Endodermal cell (in vitro differentiated cells): Measurements from ENCODE around the gene SYNE3. TPM values are rescaled to one million over a fixed set of nuclear protein-coding genes. Genes with fewer than 3 reads are reported as not detected.

Experiments
- DNase-seq: peaks from one replicate; pipeline ENCODE4 v3.0.0-alpha.2; 2017
- H3K27ac ChIP-seq: 2 replicates; pipeline ENCODE4 v1.5.1; 2013; ENCODE audit warnings: mild to moderate bottlenecking, low read depth, low read length, moderate library complexity
- H3K27me3 ChIP-seq: 2 replicates; pipeline ENCODE4 v1.6.1; 2013; ENCODE audit warnings: mild to moderate bottlenecking, low read length, moderate library complexity; ENCODE audit not compliant: insufficient read depth, control insufficient read depth, poor library complexity, severe bottlenecking
- H3K36me3 ChIP-seq: 2 replicates; pipeline ENCODE4 v1.7.0; 2013; ENCODE audit warnings: mild to moderate bottlenecking, low read length, moderate library complexity; ENCODE audit not compliant: control insufficient read depth, insufficient read depth
- H3K4me1 ChIP-seq: one replicate; pipeline ENCODE4 v1.7.0; 2013; ENCODE audit warnings: low read length; ENCODE audit not compliant: control insufficient read depth, insufficient read depth
- H3K4me3 ChIP-seq: 2 replicates; pipeline ENCODE4 v1.5.1; 2013; ENCODE audit warnings: mild to moderate bottlenecking, low read length, moderate library complexity
- H3K9ac ChIP-seq: 2 replicates; pipeline ENCODE4 v1.6.1; 2013; ENCODE audit warnings: mild to moderate bottlenecking, low read length, moderate library complexity; ENCODE audit not compliant: poor library complexity, severe bottlenecking; ENCODE audit errors: extremely low read depth
- H3K9me3 ChIP-seq: 2 replicates; pipeline ENCODE4 v1.6.1; 2013; ENCODE audit warnings: mild to moderate bottlenecking, low read length, moderate library complexity; ENCODE audit not compliant: control insufficient read depth
- H3K27ac Mint-ChIP-seq: 2 replicates; pipeline ENCODE4 v1.8.0; 2020; ENCODE audit warnings: mixed read lengths
- H3K27me3 Mint-ChIP-seq: 2 replicates; pipeline ENCODE4 v1.8.0; 2021; ENCODE audit warnings: mild to moderate bottlenecking, mixed read lengths; ENCODE audit not compliant: insufficient read depth
- H3K36me3 Mint-ChIP-seq: 2 replicates; pipeline ENCODE4 v1.8.0; 2020; ENCODE audit warnings: low read depth, mixed read lengths
- H3K4me1 Mint-ChIP-seq: 2 replicates; pipeline ENCODE4 v1.8.0; 2020; ENCODE audit warnings: mixed read lengths
- H3K4me3 Mint-ChIP-seq: 2 replicates; pipeline ENCODE4 v1.8.0; 2020; ENCODE audit warnings: mild to moderate bottlenecking, moderate library complexity, mixed read lengths
- H3K9me3 Mint-ChIP-seq: 2 replicates; pipeline ENCODE4 v1.8.0; 2020; ENCODE audit warnings: mild to moderate bottlenecking, mixed read lengths
- WGBS, 2 experiments: methylation state at CpG; one replicate each; pipeline versions ENCODE4 v1.1.5 to v1.1.7; 2013; ENCODE audit warnings: missing lambda C conversion rate in 2 of 2, mixed read lengths in 1 of 2; ENCODE audit not compliant: insufficient coverage in 1 of 2, insufficient read length in 1 of 2; 5-methylcytosine and 5-hydroxymethylcytosine counted together
- total RNA-seq, 2 donors: library from RNA; stranded (reverse); fragmentation: NEBNext Ultra II Directional in 1 of 2; extraction: Animal tissue kit (Norgen Biotek cat#: 25700) in 1 of 2; gene quantifications; 2 replicates in 1 of 2; 3 replicates in 1 of 2; pipeline ENCODE4 v1.2.1, GENCODE V29; 2021
- TF ChIP-seq, protein P1 (sequence below): fragments of 200-600 bp; sonication (generic); conservative IDR thresholded peaks from 2 replicates; pipeline ENCODE4 v1.5.0; 2021; ENCODE audit warnings: antibody characterized with exemption, mild to moderate bottlenecking

Gene SYNE3
- total RNA-seq, 2 donors from 2014 or later = 1.0 to 5.2 TPM

DNA sequence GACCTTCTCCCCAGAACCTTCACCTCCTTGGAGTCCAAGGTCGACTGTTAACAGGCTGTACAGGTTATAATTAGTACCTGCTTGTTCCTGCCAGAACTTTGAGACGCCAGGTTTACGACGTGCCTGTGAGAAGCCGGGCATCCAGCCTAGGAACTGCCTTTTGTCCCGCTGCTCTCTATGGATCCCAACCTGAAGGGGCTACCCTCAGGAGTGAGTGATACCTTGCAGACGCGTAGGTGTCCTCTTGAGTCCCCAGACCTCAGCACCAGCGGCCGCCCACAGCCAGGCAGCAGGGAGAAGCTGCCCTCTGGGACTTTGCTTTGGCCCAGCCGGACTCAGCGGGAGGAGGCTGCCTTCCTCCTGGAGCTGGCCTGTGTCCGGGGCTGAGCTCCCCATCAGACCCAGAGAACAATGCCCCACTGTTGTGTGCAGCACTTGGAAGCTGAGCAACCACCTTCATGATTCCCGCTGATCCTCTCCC is 16.2 kb downstream of the SYNE3 start:
- peaks cover 70% of the 10 kb centered on the region for H3K4me1 ChIP-seq
- TF ChIP-seq, protein P1, sequence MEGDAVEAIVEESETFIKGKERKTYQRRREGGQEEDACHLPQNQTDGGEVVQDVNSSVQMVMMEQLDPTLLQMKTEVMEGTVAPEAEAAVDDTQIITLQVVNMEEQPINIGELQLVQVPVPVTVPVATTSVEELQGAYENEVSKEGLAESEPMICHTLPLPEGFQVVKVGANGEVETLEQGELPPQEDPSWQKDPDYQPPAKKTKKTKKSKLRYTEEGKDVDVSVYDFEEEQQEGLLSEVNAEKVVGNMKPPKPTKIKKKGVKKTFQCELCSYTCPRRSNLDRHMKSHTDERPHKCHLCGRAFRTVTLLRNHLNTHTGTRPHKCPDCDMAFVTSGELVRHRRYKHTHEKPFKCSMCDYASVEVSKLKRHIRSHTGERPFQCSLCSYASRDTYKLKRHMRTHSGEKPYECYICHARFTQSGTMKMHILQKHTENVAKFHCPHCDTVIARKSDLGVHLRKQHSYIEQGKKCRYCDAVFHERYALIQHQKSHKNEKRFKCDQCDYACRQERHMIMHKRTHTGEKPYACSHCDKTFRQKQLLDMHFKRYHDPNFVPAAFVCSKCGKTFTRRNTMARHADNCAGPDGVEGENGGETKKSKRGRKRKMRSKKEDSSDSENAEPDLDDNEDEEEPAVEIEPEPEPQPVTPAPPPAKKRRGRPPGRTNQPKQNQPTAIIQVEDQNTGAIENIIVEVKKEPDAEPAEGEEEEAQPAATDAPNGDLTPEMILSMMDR = no peak
- no peak for DNase-seq
- H3K9ac ChIP-seq = no peak overlapping the region
- Mint-ChIP-seq H3K27me3 (no peaks in the 10 kb centered on the region), H3K36me3 (no peaks in the 10 kb centered on the region), H3K27ac (no peak overlapping the region), H3K4me1 (peaks cover 77% of the 10 kb centered on the region), H3K4me3 (no peak overlapping the region), H3K9me3 (no peaks in the 10 kb centered on the region)
- 94 to 97% methylated on average over 9 to 14 of the region's 14 CpGs for WGBS, 2 experiments
- no peaks in the 10 kb centered on the region for H3K27me3 ChIP-seq
- H3K9me3 ChIP-seq = no peaks in the 10 kb centered on the region
- no peak overlapping the region for H3K27ac ChIP-seq
- no peak overlapping the region for H3K4me3 ChIP-seq
- H3K36me3 ChIP-seq = no peaks in the 10 kb centered on the region

DNA sequence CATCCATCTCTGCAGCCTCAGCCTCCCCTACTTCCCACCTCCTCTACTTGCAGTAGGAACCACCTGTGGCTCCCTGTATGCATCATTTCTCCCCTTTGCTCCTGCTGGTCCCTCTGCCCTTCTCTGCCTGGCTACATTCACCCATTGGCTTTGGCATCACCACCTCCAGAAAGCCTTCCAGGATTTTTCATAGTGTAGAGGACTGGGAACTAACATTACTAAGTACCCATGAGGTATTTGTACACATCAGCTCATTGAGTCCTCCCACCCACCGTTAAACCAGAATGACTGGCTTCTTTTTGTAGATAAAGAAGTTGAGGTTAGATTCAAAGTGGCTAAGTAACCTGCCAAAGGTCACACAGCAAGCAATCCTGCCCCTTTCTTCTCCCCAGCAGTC is 17.1 kb downstream of the SYNE3 start:
- H3K36me3 ChIP-seq = no peaks in the 10 kb centered on the region
- H3K27ac ChIP-seq = no peak overlapping the region
- no peaks in the 10 kb centered on the region for H3K9me3 ChIP-seq
- Mint-ChIP-seq H3K36me3 (no peaks in the 10 kb centered on the region), H3K4me1 (peaks cover 71% of the 10 kb centered on the region), H3K4me3 (no peak overlapping the region), H3K27ac (no peak overlapping the region), H3K27me3 (no peaks in the 10 kb centered on the region), H3K9me3 (no peaks in the 10 kb centered on the region)
- TF ChIP-seq, protein P1 = no peak
- WGBS, 2 experiments = no CpG with 5 or more reads among the region's 1 CpG
- no peak for DNase-seq
- H3K4me3 ChIP-seq = no peak overlapping the region
- peaks cover 62% of the 10 kb centered on the region for H3K4me1 ChIP-seq
- H3K27me3 ChIP-seq = no peaks in the 10 kb centered on the region
- no peak overlapping the region for H3K9ac ChIP-seq

DNA sequence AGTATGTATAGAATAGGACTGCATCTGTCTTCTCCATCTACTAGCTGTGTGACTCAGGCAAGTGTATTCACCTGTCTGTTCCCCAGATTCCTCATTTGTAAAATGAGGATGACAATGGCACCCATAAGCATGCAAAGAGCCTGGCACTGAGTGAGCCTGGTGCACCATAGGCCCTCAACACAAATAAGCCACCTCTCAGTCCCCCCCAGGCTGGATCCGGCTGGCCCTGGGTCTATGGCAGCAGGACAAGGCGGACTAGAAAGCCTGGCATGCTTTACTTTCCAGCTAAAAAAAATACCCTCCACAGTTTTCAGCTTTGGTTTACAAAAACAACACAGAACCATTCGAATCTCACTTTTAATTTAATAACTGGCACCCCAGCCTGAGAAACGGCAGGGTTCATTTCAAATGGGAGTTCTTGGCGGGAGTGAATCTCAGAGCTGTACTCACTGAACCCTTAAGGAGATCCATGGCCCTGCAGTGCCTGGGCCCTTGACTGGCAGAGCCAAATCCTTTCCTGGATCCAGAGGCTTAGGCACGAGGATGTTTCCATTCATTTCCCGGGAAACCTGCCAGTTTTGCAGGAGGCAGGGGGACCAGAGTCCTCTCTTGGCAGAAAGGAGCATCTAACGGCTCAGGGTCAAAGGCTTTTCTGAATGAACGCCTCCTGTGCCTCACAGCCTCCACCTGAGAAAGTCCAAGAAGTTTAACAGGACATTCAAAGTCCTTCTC is 17.7 kb downstream of the SYNE3 start:
- peaks cover 68% of the 10 kb centered on the region for H3K4me1 Mint-ChIP-seq
- Histone ChIP-seq H3K4me1 (peaks cover 57% of the 10 kb centered on the region), H3K27me3 (no peaks in the 10 kb centered on the region), H3K36me3 (no peaks in the 10 kb centered on the region), H3K9me3 (no peaks in the 10 kb centered on the region), H3K27ac (no peak overlapping the region), H3K9ac (no peak overlapping the region), H3K4me3 (no peak overlapping the region)
- DNase-seq = no peak
- WGBS, 2 experiments = 89 to 90% methylated on average over 6 to 9 of the region's 9 CpGs
- TF ChIP-seq, protein P1 = no peak
- no peak overlapping the region for H3K27ac Mint-ChIP-seq
- H3K36me3 Mint-ChIP-seq = no peaks in the 10 kb centered on the region
- H3K9me3 Mint-ChIP-seq = no peaks in the 10 kb centered on the region
- H3K4me3 Mint-ChIP-seq = no peak overlapping the region
- no peaks in the 10 kb centered on the region for H3K27me3 Mint-ChIP-seq
